ENCODE results near the gene HIF1AN.
"Not testable (repeated sequence)": the region's sequence is repeated elsewhere in the genome, so short reads cannot be mapped to it uniquely, and the experiment has no call there.

The HIF1AN gene

GRCh38 chr10:100567826-100568225 lies 32.1 kb downstream of the HIF1AN start:
- DNase-seq: no peak

DNA sequence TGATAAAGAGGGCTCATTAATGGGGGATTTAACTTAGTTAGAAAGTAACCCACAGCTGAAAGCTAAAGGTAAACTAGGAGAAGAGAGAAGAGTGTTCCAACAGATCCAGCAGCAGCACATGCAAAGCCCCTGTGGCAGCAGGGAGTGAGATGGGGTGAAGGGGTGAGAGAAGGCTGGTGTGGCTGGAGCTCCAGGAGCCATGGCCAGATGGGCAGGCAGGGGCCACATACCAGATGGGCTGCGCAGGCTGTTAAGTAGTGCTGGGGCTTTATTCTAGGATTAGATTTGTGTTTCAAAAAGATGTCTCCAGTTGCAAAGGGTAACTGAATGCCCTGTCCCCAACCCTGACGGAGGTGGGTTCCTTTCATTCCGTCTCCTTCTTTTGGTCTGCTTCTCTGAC lies 33.2 kb downstream of the HIF1AN start:
- no peak for DNase-seq

DNA sequence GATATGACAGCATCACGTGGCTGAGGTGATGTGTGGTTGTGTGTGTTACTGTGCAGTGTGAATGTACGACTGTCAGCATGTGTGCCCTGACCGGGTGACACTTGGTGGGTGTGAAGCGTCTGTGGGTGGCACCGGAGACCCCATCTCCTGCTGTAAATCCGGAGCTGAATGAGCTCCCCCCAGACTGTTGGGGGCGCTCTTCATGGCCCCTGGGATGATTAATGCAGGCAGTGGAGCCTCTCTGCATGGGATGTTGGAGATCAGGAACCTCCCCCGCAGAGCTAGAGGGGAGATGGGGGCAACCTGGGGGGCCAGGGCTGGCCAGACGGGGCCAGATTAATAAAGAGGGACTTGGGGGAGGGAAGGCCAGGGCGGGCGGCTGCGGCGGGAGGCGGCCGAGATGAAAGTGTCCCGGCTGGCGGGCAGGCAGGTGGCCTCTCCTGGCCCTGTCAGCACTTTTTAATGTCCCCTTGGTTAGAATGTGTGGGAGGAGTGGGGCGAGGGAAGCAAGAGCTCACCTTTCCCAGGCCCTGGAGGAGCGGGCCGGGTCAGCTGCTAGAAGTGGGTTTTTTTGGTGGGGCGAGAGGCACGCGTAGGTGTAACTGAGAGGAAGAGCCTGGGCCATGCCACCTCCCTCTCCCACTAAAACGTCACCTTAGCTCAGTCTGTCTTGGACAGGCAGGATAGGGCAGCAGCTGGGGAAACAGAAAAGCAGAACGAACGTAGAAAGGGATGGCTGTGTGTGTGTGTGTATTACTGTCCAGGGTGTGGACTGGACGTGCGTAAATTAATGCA lies 34.1 kb downstream of the HIF1AN start:
- no peak for DNase-seq

DNA sequence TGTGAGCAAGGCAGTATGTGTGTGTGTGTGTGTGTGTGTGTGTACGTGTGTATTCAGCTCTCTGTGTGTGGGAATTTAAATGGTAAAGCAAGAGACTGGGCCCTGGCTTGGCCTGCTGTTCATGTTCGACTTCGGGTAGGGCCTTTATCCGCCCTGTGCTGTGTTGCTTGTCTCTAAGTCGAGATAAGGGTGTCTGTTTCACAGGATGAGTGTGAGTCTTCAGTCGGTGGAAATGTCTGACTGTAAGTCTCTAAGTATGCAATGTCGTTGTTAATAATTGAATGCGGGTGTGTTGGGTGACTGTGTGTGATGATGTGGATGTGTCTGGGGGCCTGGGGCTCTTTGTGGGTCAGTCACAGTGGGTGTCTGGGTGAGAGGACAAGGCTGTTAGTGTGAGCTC lies 34.8 kb downstream of the HIF1AN start:
- DNase-seq: no peak

GRCh38 chr10:100571084-100571856 lies 35.5 kb downstream of the HIF1AN start:
- DNase-seq: no peak

- DNase-seq: not testable (repeated sequence)
These were observed 39.4 kb downstream of the HIF1AN start for GRCh38 chr10:100575146-100575545.

DNA sequence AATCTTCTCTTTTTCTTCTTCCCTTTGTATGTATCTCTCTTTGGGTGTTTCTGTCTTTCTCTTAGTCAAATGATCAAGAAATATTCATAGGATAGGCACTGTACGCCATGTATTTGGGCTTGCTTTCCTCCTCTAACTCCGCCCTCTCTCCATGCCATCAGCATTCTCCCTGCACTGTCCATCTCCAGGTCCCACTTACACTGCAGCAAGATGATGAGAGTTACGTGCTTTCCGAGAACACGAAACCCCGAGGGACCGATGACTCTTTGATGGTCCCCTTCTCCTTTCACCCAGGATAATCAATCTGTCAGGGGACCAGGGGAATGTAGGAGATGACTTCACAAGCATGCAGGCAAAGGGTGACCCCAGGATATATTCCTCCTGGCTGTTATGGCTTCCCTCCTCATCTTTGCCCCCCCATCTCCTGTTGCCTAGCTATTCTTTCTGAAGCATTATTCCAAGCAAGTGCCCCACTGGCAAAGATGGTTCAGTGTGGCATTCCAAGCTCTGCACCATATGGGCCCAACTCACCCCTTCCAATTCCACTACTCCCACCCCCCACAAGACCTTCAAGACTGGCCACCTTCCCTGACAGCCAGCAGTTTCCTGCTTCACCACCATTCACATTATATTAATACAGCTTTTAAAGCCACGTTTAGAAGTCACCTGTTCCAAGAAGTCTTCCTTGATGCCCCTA lies 40.0 kb downstream of the HIF1AN start:
- no peak for DNase-seq

DNA sequence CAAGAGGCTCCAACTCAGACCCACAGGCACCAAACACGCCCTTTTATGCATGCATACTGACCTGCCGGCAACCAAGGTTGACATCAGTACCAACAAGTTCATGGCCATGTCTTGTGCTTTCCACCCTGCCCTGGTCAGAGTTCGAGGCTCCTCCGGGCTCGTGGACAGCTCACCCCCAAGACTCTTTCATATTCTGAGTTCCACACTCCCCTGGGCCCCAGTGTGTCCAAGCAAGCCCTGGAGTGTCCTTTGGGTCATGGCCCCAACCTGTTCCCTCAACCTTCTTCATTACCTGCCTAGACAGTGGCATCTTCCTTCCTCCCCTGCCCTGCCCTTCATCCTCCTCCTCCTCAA lies 40.5 kb downstream of the HIF1AN start:
- no peak for DNase-seq

- no peak for DNase-seq
These were observed 43.7 kb downstream of the HIF1AN start for GRCh38 chr10:100579261-100580090.

DNA sequence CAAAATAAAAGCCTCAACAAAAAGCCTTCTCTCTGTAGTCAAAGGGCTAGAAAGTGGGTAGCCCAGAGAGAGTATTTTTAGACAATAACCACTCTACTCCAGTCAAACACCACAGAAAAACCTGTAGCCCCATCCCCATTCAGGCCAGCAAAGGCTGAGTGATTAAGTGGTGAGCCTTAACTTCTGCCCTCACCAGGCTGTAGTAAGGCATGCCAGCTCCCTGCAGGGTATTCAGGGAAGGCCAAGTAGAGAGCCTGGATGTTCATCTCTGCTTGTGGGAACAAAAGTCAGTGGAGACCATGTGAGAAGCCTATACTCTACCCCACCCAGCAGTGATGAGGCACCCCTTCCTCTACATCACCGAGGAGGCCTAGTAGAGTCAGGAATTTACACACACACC lies 51.2 kb downstream of the HIF1AN start:
- DNase-seq: no peak

DNA sequence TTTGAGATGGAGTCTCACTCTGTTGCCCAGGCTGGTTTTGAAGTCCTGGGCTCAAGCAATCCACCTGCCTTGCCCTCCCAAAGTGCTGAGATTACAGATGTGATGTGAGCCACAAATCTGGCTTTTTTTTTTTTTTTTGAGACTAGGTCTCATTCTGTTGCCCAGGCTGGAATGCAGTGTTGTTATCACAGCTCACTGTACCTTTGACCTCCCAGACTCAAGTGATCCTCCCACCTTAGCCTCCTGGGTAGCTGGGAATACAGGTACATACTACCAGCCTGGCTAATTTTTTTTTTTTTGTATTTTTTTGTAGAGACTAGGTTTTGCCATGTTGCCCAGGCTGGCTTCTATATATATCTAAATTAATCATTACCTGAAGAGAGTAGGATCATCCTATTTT lies 62.4 kb downstream of the HIF1AN start:
- DNase-seq: no peak

GRCh38 chr10:100600218-100600617 lies 64.5 kb downstream of the HIF1AN start:
- DNase-seq: no peak

DNA sequence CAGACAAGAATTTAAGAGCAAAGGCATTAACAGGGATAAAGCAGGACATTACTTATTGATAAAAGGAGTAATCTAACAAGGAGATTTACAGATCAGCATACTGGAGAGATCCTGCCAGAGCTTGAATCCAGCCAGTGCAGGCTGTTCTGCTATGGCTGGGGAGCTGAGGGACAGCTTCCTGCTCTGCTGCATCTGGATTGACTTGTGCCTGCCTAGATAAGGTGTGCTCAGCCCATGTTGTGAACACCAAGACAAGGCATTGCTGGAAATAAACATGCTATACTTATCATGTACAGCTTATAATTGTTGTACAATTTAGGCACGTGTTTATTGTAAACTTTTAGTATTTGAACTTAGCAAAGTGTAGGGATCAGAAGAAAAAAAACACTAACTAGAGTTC lies 71.7 kb downstream of the HIF1AN start:
- DNase-seq: no peak

All from CD4-positive, alpha-beta T cell treated with Interleukin-17A for 1 hour (primary cell).